OCI-LY3 (cell line): Measurements from ENCODE around the gene ENOX2.

ENCODE experiments used
- H2AFZ ChIP-seq: fragments of 200-600, 300-600 bp; shearing (Covaris generic); 2 replicates; pipeline ENCODE4 v1.6.0; 2014; ENCODE audit warnings: antibody characterized with exemption, low read depth, low read length
- H3K27ac ChIP-seq: fragments of 200-600, 300-600 bp; sonication (generic); 2 replicates; pipeline ENCODE4 v1.5.1; 2014; ENCODE audit warnings: mild to moderate bottlenecking, low read length, moderate library complexity, mixed read lengths
- H3K27me3 ChIP-seq: fragments of 200-600, 300-600 bp; sonication (generic); 2 replicates; pipeline ENCODE4 v1.6.1; 2014; ENCODE audit warnings: low read depth, low read length, mixed read lengths
- H3K36me3 ChIP-seq: fragments of 200-600, 300-600 bp; sonication (generic); replicated peaks from 2 replicates; pipeline ENCODE3; 2014; ENCODE audit warnings: low read depth, low read length, mixed read lengths
- H3K4me1 ChIP-seq: fragments of 300-600, 200-600 bp; sonication (generic); 2 replicates; pipeline ENCODE4 v1.6.1; 2014; ENCODE audit warnings: low read length, mixed read lengths
- H3K4me2 ChIP-seq: fragments of 200-600, 300-600 bp; sonication (generic); 2 replicates; pipeline ENCODE4 v1.6.1; 2014; ENCODE audit warnings: low read length, mixed read lengths
- H3K4me3 ChIP-seq: fragments of 300-600, 200-600 bp; sonication (generic); 2 replicates; pipeline ENCODE4 v1.5.1; 2014; ENCODE audit warnings: antibody characterized with exemption, mild to moderate bottlenecking, low read length, moderate library complexity
- H3K79me2 ChIP-seq: fragments of 300-600, 200-600 bp; shearing (Covaris generic); 2 replicates; pipeline ENCODE4 v1.6.1; 2014; ENCODE audit warnings: mild to moderate bottlenecking, low read length, mixed read lengths
- H3K9ac ChIP-seq: fragments of 300-600, 200-600 bp; shearing (Covaris generic); 2 replicates; pipeline ENCODE4 v1.6.0; 2014; ENCODE audit warnings: mild to moderate bottlenecking, low read length, moderate library complexity
- H3K9me3 ChIP-seq: fragments of 200-600, 300-600 bp; shearing (Covaris generic); 2 replicates; pipeline ENCODE4 v1.6.1; 2014; ENCODE audit warnings: low read length, mixed read lengths; ENCODE audit not compliant: insufficient read depth
- H4K20me1 ChIP-seq: fragments of 200-600, 300-600 bp; sonication (generic); 2 replicates; pipeline ENCODE4 v1.6.1; 2016; ENCODE audit warnings: low read length, mixed read lengths; ENCODE audit not compliant: insufficient read depth
- EZH2phosphoT487 ChIP-seq: fragments of 200-600 bp; shearing (Covaris generic); IDR thresholded peaks from 2 replicates; pipeline ENCODE4 v1.6.1; 2018; ENCODE audit warnings: antibody characterized with exemption, mixed run types, low read depth
- TF ChIP-seq, protein P1 (sequence below): fragments of 200-600, 300-600 bp; sonication (generic); IDR thresholded peaks from 2 replicates; pipeline ENCODE4 v1.5.1; 2014; ENCODE audit warnings: antibody characterized with exemption, low read length, low read depth

Gene ENOX2

DNA sequence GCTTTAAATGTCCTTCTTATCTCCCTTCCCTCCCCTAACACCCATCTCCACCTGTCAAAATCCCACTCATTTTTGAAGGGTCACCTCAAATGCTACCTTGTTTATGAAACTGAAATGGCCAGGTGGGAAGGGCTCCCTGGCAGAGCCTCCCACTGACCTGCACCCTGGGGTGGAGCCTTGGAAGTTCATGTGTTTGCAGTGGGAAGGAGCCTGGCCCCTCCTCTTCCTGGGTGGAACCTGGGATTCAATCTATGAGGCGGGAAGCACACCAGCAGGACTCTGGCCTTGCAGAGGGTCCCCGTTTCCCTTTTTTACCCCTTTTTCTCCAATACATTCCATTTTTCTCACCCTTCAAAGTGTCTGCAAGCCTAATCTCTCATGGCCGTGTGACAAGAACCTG is 197.4 kb downstream of the ENOX2 start:
- Histone ChIP-seq H4K20me1 (no peaks in the 10 kb centered on the region), H3K9me3 (no peaks in the 10 kb centered on the region), H3K4me1 (no peaks in the 10 kb centered on the region), H3K4me3 (no peak overlapping the region), H3K9ac (no peak overlapping the region), H3K4me2 (no peak overlapping the region), H3K36me3 (no peaks in the 10 kb centered on the region), H3K27me3 (no peaks in the 10 kb centered on the region), H2AFZ (no peak overlapping the region), H3K79me2 (no peaks in the 10 kb centered on the region), H3K27ac (no peak overlapping the region)
- no peak for TF ChIP-seq EZH2phosphoT487
- TF ChIP-seq, protein P1, sequence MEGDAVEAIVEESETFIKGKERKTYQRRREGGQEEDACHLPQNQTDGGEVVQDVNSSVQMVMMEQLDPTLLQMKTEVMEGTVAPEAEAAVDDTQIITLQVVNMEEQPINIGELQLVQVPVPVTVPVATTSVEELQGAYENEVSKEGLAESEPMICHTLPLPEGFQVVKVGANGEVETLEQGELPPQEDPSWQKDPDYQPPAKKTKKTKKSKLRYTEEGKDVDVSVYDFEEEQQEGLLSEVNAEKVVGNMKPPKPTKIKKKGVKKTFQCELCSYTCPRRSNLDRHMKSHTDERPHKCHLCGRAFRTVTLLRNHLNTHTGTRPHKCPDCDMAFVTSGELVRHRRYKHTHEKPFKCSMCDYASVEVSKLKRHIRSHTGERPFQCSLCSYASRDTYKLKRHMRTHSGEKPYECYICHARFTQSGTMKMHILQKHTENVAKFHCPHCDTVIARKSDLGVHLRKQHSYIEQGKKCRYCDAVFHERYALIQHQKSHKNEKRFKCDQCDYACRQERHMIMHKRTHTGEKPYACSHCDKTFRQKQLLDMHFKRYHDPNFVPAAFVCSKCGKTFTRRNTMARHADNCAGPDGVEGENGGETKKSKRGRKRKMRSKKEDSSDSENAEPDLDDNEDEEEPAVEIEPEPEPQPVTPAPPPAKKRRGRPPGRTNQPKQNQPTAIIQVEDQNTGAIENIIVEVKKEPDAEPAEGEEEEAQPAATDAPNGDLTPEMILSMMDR: no peak

DNA sequence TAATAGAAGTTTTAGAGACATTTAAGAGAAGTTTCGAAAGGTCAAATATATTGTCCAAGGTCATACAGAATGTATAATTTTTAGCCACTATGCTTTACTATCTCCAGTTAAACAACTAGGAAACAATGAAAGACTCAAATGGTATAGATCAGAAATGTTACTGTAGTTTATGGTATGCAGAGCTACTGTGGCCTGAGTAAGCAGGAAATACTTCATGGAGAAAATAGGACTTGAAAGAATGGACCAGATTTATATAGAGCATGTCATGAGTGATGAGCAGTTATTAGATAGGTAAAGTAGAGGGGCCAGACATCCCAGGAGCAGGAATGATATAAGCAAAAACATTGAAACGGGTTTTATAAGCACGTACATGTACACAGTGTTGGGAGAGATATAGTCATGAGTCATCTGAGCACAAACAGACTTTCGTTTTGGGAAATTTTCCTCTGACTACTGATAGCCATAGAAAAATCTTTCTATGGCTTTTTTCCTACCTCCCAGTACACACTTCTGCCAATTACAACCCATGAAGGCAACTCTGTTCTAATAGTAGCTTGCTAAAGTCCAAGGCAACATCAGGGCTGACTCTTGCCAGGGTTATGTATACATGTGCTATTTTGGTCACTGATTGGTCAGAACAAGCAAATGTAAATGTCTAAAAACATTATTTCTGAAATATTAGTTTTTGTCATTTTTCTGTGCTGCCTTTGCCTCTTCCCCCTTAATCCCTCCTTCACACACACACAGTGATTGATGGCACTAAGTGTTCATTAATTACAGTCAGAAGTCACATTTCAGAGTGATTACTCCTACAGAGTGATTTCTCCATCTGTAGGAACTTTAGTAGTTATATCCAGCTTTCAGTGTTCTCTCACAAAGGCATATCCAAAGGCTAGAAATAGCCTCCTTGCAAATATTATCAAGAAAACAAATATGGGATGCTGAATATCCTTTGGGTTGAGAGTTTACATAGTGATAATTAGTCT is 198.7 kb downstream of the ENOX2 start:
- H3K4me2 ChIP-seq: no peak overlapping the region
- H2AFZ ChIP-seq: no peak overlapping the region
- H3K4me3 ChIP-seq: no peak overlapping the region
- no peaks in the 10 kb centered on the region for H3K4me1 ChIP-seq
- no peaks in the 10 kb centered on the region for H3K9me3 ChIP-seq
- no peaks in the 10 kb centered on the region for H3K36me3 ChIP-seq
- no peaks in the 10 kb centered on the region for H3K27me3 ChIP-seq
- H3K79me2 ChIP-seq: no peaks in the 10 kb centered on the region
- no peak overlapping the region for H3K27ac ChIP-seq
- H3K9ac ChIP-seq: no peak overlapping the region
- no peak for TF ChIP-seq EZH2phosphoT487
- TF ChIP-seq, protein P1: no peak
- no peaks in the 10 kb centered on the region for H4K20me1 ChIP-seq

DNA sequence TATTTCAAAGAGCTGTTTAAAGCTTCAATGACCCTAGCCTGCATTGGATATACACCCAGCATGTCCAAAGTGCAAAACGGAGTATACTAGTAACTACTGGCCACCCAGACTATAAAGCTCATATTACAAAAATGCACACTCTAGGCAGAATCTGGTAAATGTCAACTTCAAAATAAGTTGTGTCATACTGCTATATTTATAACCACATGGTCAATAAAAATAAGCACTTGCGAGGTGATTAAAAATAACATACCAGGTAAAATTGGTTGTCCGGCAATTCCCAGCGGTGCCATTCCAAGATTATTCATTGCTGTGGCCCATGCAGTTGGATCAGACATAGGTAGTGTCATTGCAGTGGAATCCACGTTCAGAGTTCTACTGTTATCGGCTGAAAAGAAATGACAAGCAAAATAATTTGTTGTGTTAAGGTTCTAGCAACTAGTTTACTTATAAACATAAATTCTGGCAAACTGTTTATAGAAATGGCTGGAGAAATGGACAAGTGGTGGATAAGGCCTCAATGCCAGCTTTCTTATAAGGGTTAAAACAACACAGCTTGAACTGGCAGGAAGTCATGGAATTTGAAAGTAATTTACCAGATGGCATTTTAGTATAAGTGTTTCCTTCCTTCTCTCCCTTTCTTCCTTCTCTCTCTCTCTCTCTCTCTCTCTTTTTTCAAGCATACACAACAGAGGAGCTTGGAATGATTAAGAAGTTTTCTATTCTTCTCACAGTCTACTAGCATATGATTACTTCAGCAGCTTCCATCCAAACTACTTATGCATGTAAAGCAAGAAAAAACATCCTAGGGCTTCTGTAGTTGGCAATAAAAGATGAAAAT is 199.9 kb downstream of the ENOX2 start:
- no peak overlapping the region for H3K4me3 ChIP-seq
- TF ChIP-seq, protein P1: no peak
- no peak for TF ChIP-seq EZH2phosphoT487
- H3K27me3 ChIP-seq: no peaks in the 10 kb centered on the region
- H3K79me2 ChIP-seq: no peaks in the 10 kb centered on the region
- H2AFZ ChIP-seq: no peak overlapping the region
- no peak overlapping the region for H3K9ac ChIP-seq
- no peak overlapping the region for H3K4me2 ChIP-seq
- H4K20me1 ChIP-seq: no peaks in the 10 kb centered on the region
- no peaks in the 10 kb centered on the region for H3K4me1 ChIP-seq
- no peaks in the 10 kb centered on the region for H3K9me3 ChIP-seq
- no peaks in the 10 kb centered on the region for H3K36me3 ChIP-seq
- H3K27ac ChIP-seq: no peak overlapping the region

DNA sequence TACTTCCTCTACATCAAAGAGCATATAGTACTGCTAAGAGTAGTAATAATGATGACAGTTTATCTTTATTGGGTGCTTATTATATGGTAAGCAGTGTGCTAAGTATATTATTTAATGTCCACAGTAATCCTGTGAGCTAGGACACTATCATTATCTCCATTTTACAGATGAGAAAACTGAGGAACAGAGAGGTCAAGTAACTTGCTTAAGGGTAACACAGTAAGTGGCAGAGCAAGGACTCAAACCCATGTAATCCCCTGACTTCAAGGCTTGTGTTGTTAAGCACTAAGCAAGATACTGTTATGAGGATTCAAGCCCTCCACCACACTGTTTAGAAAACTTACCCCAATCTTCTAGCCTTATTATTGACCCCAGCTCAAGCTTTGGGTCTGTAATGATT is 202.4 kb downstream of the ENOX2 start:
- no peak for TF ChIP-seq EZH2phosphoT487
- TF ChIP-seq, protein P1: no peak
- no peak overlapping the region for H3K9ac ChIP-seq
- H3K9me3 ChIP-seq: no peaks in the 10 kb centered on the region
- no peaks in the 10 kb centered on the region for H3K36me3 ChIP-seq
- H3K4me2 ChIP-seq: no peak overlapping the region
- H3K27ac ChIP-seq: no peak overlapping the region
- peaks cover 3% of the 10 kb centered on the region; the same call in 1 of the 2 replicates for H3K4me1 ChIP-seq
- H3K4me3 ChIP-seq: no peak overlapping the region
- H3K27me3 ChIP-seq: no peaks in the 10 kb centered on the region
- H2AFZ ChIP-seq: no peak overlapping the region
- no peaks in the 10 kb centered on the region for H3K79me2 ChIP-seq
- H4K20me1 ChIP-seq: no peaks in the 10 kb centered on the region
